Activated CD4-positive, alpha-beta T cell treated with anti-CD3 and anti-CD28 coated beads, Interleukin-2, Interleukin-4, amounts not matched to agents 100 ng/mL and 50 ng/mL, durations not matched to agents 16 hours and 8 hours (primary cell): ENCODE data around the gene CDC42EP2.

Source experiments
- DNase-seq: peaks from one replicate; pipeline ENCODE4 v3.0.0-alpha.2; 2020; ENCODE audit warnings: low spot score

CDC42EP2 gene

GRCh38 chr11:65356394-65356972 is 41.8 kb downstream of the CDC42EP2 start:
- DNase-seq, result no peak

GRCh38 chr11:65357856-65358356 is 43.2 kb downstream of the CDC42EP2 start:
- DNase-seq, result no peak

- DNase-seq, result peak; percentile 38
These were observed 47.8 kb downstream of the CDC42EP2 start for GRCh38 chr11:65362320-65362931.

GRCh38 chr11:65362966-65363365 is 48.3 kb downstream of the CDC42EP2 start:
- no peak for DNase-seq

DNA sequence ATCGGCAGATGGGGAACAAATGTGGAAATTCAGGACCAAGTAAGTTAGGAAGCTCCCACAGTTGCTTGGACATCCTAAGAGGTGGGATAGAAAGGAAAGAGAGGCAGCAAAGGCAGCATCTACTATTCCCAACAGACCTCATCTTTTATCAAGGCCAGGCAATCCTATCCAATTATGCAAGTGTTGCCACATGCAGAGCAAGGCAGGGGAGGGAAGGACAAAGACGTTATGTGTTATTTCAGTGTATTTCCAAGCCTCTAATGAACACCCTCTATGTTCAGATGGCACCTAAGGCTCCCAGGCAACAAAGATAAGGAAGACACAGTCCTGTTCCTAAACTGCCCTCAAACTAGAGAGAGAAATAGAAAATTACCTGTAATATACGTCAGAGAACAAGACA is 49.1 kb downstream of the CDC42EP2 start:
- no peak for DNase-seq

DNA sequence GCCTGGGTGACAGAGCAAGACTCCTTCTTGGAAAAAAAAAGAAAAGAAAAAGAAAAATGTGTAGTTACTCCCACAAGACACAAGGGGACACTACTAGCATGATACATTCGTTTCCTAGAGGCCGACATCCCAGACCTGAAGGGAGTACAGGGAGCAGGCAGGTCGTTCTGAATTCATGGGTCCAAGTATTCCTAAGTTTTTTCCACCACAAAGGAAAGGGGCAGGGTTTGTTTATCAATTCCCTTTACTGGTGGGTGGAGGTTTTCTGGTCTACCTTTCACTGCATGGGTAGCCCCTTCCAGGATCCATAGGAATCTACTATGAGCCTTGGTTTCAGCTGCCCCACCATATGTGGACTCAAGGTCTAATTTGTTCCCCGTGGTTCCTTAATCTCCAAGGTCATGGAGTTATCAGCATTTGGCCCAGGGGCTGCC is 51.7 kb downstream of the CDC42EP2 start:
- peak; percentile 62 for DNase-seq

DNA sequence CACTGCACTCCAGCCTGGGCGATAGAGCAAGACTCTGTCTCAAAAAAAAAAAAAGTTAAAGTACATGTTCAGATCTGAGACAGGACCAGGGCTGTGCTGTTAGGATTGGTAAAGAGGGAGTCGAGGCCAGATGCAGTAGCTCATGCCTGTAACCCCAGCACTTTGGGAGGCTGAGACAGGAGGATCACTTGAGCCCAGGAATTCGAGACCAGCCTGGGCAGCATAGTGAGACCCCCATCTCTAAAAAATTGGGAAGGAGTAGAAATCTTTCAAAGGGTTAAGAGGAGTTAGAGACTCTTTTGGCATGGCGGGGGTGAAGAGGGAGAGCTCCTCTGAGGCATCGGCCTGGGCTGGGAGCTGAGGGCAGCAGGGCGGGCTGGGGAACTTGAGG is 56.0 kb downstream of the CDC42EP2 start:
- DNase-seq, result no peak
